ENCODE results near the gene TMEM126A. TPM values are rescaled to one million over a fixed set of nuclear protein-coding genes. Genes with fewer than 3 reads are reported as not detected.
"Not testable (repeated sequence)": the region's sequence is repeated elsewhere in the genome, so short reads cannot be mapped to it uniquely, and the experiment has no call there.

Gene TMEM126A
- total RNA-seq, 2 donors from 2014 or later = 33.0 to 46.3 TPM

- no peak for ATAC-seq
- Mint-ChIP-seq H3K36me3 (no peaks in the 10 kb centered on the region), H3K4me3 (peak overlapping the region; percentile 97), H3K27me3 (peaks cover 2 to 12% of the 10 kb centered on the region in 2 donors), H3K9me3 (no peaks in the 10 kb centered on the region), H3K27ac (peak overlapping the region; percentile 82 to 91), H3K4me1 (ENCODE audit: low read depth in 2 of 2) (peaks cover 17 to 18% of the 10 kb centered on the region in 2 donors)
- peak; percentile 65 for DNase-seq (ENCODE audit: low spot score)
Measured at GRCh38 chr11:85628771-85629341, 18.9 kb upstream of the TMEM126A start.

DNA sequence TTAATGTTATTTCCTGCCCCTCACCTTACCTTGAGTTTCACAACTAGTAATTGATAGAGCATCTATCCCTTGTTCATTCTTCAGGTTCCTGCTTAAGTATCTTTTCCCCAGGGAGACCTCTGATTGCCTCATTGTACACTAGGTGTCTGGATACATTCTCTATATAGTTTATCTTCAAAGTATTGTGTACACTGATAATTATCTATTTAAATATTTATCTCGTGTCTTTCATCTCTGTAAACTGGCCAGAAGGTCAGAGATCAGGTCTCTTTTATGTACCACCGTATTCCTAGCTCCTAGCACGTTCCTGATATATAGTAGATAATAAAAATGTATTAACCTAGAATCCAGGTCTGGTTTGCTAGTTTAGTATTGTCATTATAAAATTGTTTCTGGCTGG lies 13.0 kb upstream of the TMEM126A start:
- Mint-ChIP-seq H3K36me3 (peaks cover 19% of the 10 kb centered on the region), H3K4me3 (no peak overlapping the region), H3K27ac (no peak overlapping the region), H3K9me3 (no peaks in the 10 kb centered on the region), H3K4me1 (ENCODE audit: low read depth in 2 of 2) (peaks cover 0 to 3% of the 10 kb centered on the region in 2 donors), H3K27me3 (no peaks in the 10 kb centered on the region)
- DNase-seq (ENCODE audit: low spot score) (no peak), ATAC-seq (no peak)

- Mint-ChIP-seq H3K27ac (no peak overlapping the region), H3K27me3 (peaks cover 13 to 44% of the 10 kb centered on the region in 2 donors), H3K4me1 (ENCODE audit: low read depth in 2 of 2) (peaks cover 0 to 7% of the 10 kb centered on the region in 2 donors), H3K9me3 (no peaks in the 10 kb centered on the region), H3K4me3 (no peak overlapping the region), H3K36me3 (peaks cover 17% of the 10 kb centered on the region)
- no peak for DNase-seq (ENCODE audit: low spot score)
- no peak for ATAC-seq
Measured at GRCh38 chr11:85643191-85643614, 4.6 kb upstream of the TMEM126A start.

DNA sequence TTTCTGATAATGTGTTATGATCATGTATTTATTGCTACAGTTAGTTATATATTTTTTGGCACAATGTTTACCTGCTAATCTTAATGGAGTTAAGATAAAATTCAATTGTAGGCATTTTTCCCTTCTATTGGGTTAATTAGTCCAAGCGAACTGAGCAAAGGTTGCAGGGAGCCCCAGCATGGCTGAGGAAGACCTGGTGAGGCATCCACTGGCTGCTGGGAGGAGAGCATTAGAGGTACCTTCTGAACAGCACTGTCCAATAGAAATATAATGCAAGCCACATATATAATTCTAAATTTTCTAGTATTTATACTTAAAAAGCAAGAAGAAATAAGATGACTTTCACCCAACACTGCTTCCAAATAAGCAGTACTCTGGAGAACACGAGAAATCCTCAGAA lies 689 bp upstream of the TMEM126A start:
- peak overlapping the region; percentile 92 for H3K4me3 Mint-ChIP-seq
- no peaks in the 10 kb centered on the region for H3K36me3 Mint-ChIP-seq
- no peak for ATAC-seq

DNA sequence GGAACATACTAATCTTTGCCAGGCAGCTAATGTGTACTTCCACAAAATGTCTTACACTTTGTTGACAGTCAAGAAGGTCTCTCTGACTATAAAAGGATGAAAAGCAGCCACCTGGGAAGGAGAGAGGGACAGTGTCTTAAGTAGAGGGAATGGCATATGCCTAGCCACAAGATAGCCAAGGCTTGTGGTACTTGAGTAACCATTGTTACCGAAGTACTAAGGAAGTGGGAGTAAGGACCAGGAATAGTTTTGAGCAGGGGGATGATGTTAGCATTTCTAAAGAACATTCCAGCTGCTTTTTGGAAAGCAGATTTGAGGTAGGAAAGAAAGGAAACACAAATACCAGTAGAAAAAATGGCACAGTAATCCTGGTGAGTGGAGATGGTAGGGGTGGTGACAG lies 3.4 kb downstream of the TMEM126A start:
- Mint-ChIP-seq H3K4me3 (no peak overlapping the region), H3K27ac (no peak overlapping the region)

More for the DNA sequence above, 689 bp upstream of the TMEM126A start:
- Mint-ChIP-seq H3K9me3 (no peaks in the 10 kb centered on the region), H3K27ac (peak overlapping the region; percentile 79 to 98), H3K27me3 (peaks cover 11 to 40% of the 10 kb centered on the region in 2 donors), H3K4me1 (ENCODE audit: low read depth in 2 of 2) (peaks cover 12 to 15% of the 10 kb centered on the region in 2 donors)
- no peak for DNase-seq (ENCODE audit: low spot score)

GRCh38 chr11:85652786-85653447 lies 5.2 kb downstream of the TMEM126A start:
- peaks cover 26 to 36% of the 10 kb centered on the region in 2 donors for H3K4me1 Mint-ChIP-seq (ENCODE audit: low read depth in 2 of 2)
- DNase-seq (ENCODE audit: low spot score) (no peak), ATAC-seq (no peak)
- no peak overlapping the region for H3K4me3 Mint-ChIP-seq
- H3K27me3 Mint-ChIP-seq = no peaks in the 10 kb centered on the region
- peak overlapping the region; percentile 39 to 81 for H3K27ac Mint-ChIP-seq
- H3K36me3 Mint-ChIP-seq = peaks cover 12% of the 10 kb centered on the region
- H3K9me3 Mint-ChIP-seq = no peaks in the 10 kb centered on the region

More for the DNA sequence above, 3.4 kb downstream of the TMEM126A start:
- Mint-ChIP-seq H3K4me1 (ENCODE audit: low read depth in 2 of 2) (peaks cover 28 to 31% of the 10 kb centered on the region in 2 donors), H3K36me3 (peaks cover 6% of the 10 kb centered on the region), H3K27me3 (no peaks in the 10 kb centered on the region), H3K9me3 (no peaks in the 10 kb centered on the region)
- ATAC-seq (no peak), DNase-seq (ENCODE audit: low spot score) (no peak)

- DNase-seq (ENCODE audit: low spot score); H3K4me3 Mint-ChIP-seq; H3K27me3 Mint-ChIP-seq; H3K27ac Mint-ChIP-seq; H3K9me3 Mint-ChIP-seq; ATAC-seq: not testable (repeated sequence)
- H3K4me1 Mint-ChIP-seq (ENCODE audit: low read depth in 2 of 2) = peaks cover 21 to 32% of the 10 kb centered on the region in 2 donors
- H3K36me3 Mint-ChIP-seq = peaks cover 12% of the 10 kb centered on the region
Measured at GRCh38 chr11:85654343-85654742, 6.6 kb downstream of the TMEM126A start.

GRCh38 chr11:85656777-85657176 lies 9.0 kb downstream of the TMEM126A start:
- DNase-seq (ENCODE audit: low spot score) (no peak), ATAC-seq (no peak)
- Mint-ChIP-seq H3K36me3 (peaks cover 32% of the 10 kb centered on the region), H3K4me3 (no peak overlapping the region), H3K4me1 (ENCODE audit: low read depth in 2 of 2) (peaks cover 33 to 48% of the 10 kb centered on the region in 2 donors), H3K27ac (peak overlapping the region in 1 of 2 donors; percentile 2), H3K27me3 (no peaks in the 10 kb centered on the region), H3K9me3 (no peaks in the 10 kb centered on the region)

- ATAC-seq (no peak), DNase-seq (ENCODE audit: low spot score) (no peak)
- Mint-ChIP-seq H3K36me3 (peaks cover 37% of the 10 kb centered on the region), H3K4me3 (no peak overlapping the region), H3K27me3 (no peaks in the 10 kb centered on the region), H3K27ac (no peak overlapping the region), H3K9me3 (no peaks in the 10 kb centered on the region), H3K4me1 (ENCODE audit: low read depth in 2 of 2) (peaks cover 33 to 44% of the 10 kb centered on the region in 2 donors)
Measured at GRCh38 chr11:85658180-85658579, 10.4 kb downstream of the TMEM126A start.

GRCh38 chr11:85661972-85662664 lies 14.4 kb downstream of the TMEM126A start:
- DNase-seq (ENCODE audit: low spot score) (no peak), ATAC-seq (no peak)
- H3K9me3 Mint-ChIP-seq = no peaks in the 10 kb centered on the region
- H3K27me3 Mint-ChIP-seq = no peaks in the 10 kb centered on the region
- H3K4me1 Mint-ChIP-seq (ENCODE audit: low read depth in 2 of 2) = peaks cover 34 to 51% of the 10 kb centered on the region in 2 donors
- H3K4me3 Mint-ChIP-seq = peak overlapping the region; percentile 97
- H3K27ac Mint-ChIP-seq = no peak overlapping the region
- peaks cover 38% of the 10 kb centered on the region for H3K36me3 Mint-ChIP-seq

- H3K36me3 Mint-ChIP-seq = peaks cover 36% of the 10 kb centered on the region
- DNase-seq (ENCODE audit: low spot score) (no peak), ATAC-seq (no peak)
- H3K27me3 Mint-ChIP-seq = no peaks in the 10 kb centered on the region
- H3K9me3 Mint-ChIP-seq = no peaks in the 10 kb centered on the region
- H3K4me1 Mint-ChIP-seq (ENCODE audit: low read depth in 2 of 2) = peaks cover 34 to 49% of the 10 kb centered on the region in 2 donors
- peak overlapping the region; percentile 93 to 95 for H3K27ac Mint-ChIP-seq
- H3K4me3 Mint-ChIP-seq = peak overlapping the region; percentile 97
Measured at GRCh38 chr11:85663080-85663752, 15.4 kb downstream of the TMEM126A start.

DNA sequence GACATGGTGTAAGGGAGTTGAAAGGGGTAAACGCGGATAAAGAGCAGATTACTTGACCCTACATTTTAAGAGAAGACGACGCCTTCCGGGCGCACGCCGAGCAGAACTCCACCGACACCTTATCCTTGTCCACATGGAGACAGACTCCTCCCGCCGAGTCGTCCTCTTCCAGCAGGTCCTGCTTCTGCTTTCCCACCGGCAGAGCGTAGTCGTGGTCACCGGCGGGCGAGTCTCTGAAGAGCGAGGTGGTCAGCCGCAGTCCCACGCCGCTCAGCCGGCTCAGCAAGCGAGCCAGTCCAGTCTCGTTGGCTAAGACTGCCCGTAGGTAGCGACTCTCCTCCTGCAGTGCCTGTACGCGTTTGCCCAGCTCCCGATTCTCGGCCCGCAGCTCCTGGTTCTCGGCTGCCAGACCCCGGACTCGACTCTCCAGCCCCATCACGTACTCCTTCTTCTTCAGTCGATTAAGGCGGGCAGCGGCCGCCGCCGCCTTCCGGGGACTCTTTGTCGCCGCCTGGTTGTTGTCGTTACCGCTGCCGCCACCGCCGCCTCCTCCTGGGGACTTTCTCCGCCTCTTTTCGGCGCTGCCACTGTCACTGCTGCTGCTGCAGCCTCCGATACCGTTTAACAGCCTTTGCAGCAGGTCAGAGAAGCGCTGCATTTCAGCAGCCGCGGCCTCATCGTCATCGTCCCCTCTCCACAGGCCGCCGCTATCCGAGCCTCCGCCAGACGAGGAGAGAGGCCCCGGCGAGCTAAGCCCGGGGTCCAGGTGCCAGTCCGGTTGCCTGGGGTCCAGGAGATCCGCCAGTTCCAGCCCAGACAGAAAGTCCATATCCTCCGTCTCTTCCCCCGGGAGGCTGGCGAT lies 16.2 kb downstream of the TMEM126A start:
- H3K4me3 Mint-ChIP-seq = peak overlapping the region; percentile 97
- H3K4me1 Mint-ChIP-seq (ENCODE audit: low read depth in 2 of 2) = peaks cover 34 to 49% of the 10 kb centered on the region in 2 donors
- DNase-seq (ENCODE audit: low spot score) = peak; percentile 89
- H3K27ac Mint-ChIP-seq = peak overlapping the region; percentile 93 to 95
- ATAC-seq = peak; percentile 79 to 82
- H3K9me3 Mint-ChIP-seq = no peaks in the 10 kb centered on the region
- no peaks in the 10 kb centered on the region for H3K27me3 Mint-ChIP-seq
- peaks cover 36% of the 10 kb centered on the region for H3K36me3 Mint-ChIP-seq

All from natural killer cell treated with Interleukin-12 subunit alpha and Interleukin-12 subunit beta and Interleukin-15 and Interleukin-18, amount 100 ng/mL, for 72 hours (primary cell).